ENCODE measurements around the gene FGF21. TPM values are rescaled to one million over a fixed set of nuclear protein-coding genes. Genes with fewer than 3 reads are reported as not detected.

The FGF21 gene
- total RNA-seq, 1 donor from 2014 or later, result not detected

DNA sequence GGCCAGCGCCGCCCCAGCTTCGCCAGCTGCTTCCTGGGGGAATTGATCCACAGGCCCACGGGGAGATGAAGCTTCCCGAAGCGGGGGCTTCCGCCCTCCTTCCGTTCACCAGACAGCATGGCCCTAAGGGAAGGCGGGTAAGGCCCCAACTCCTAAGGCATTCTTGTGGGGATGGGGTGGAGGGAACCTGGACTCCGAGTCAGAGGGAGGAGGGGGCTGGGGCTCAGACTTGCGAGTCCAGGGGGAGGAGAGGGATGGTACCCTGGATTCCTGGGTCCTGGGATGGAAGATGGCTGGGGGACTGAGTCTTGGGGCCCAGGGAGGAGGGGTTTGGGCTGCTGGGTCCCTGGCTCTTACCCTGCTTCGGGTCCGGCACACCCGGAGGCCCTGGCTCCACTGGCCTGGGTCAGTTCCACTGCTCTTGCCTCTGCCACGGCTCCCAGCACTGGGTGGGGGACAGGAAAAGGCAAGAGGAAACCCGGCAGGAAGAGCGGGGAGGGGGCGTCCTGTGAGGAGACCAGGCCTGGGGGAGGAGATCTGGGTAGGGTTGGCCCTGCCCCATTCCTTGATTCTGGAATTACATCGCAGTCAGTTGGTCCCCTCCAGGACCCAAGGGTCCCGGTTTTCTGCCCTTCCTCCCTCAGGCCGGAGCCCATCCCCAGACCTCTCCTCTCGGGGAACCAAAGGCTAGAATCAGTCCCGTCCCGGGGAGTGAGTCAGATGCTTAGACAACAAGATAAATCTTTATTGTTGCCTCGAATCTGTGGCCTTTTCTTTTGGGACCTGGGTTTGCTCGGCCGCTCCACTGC, 15.0 kb upstream of the FGF21 start, which contains the start of gene RASIP1:
TSS of gene RASIP1 (minus strand) at position 447 of the 809 bp plus-strand sequence. CDS start at position 119, 328 bp downstream.
- no peaks in the 10 kb centered on the region for H3K36me3 Mint-ChIP-seq (ENCODE audit: low read depth)
- no peak for DNase-seq (ENCODE audit: low read depth, low spot score)
- peaks cover 37% of the 10 kb centered on the region for H3K27me3 Mint-ChIP-seq (ENCODE audit: low read depth)
- H3K4me1 Mint-ChIP-seq, result peaks cover 15% of the 10 kb centered on the region
- no peak within 1 kb of the TSS for H3K27ac Mint-ChIP-seq (ENCODE audit: unreplicated experiment)
- TF ChIP-seq, protein P1, sequence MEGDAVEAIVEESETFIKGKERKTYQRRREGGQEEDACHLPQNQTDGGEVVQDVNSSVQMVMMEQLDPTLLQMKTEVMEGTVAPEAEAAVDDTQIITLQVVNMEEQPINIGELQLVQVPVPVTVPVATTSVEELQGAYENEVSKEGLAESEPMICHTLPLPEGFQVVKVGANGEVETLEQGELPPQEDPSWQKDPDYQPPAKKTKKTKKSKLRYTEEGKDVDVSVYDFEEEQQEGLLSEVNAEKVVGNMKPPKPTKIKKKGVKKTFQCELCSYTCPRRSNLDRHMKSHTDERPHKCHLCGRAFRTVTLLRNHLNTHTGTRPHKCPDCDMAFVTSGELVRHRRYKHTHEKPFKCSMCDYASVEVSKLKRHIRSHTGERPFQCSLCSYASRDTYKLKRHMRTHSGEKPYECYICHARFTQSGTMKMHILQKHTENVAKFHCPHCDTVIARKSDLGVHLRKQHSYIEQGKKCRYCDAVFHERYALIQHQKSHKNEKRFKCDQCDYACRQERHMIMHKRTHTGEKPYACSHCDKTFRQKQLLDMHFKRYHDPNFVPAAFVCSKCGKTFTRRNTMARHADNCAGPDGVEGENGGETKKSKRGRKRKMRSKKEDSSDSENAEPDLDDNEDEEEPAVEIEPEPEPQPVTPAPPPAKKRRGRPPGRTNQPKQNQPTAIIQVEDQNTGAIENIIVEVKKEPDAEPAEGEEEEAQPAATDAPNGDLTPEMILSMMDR (conservative IDR thresholded peaks at IDR 0.05), result no peak
- no peaks in the 10 kb centered on the region for H3K9me3 Mint-ChIP-seq
- peak within 1 kb of the TSS; percentile 56 for H3K4me3 Mint-ChIP-seq

DNA sequence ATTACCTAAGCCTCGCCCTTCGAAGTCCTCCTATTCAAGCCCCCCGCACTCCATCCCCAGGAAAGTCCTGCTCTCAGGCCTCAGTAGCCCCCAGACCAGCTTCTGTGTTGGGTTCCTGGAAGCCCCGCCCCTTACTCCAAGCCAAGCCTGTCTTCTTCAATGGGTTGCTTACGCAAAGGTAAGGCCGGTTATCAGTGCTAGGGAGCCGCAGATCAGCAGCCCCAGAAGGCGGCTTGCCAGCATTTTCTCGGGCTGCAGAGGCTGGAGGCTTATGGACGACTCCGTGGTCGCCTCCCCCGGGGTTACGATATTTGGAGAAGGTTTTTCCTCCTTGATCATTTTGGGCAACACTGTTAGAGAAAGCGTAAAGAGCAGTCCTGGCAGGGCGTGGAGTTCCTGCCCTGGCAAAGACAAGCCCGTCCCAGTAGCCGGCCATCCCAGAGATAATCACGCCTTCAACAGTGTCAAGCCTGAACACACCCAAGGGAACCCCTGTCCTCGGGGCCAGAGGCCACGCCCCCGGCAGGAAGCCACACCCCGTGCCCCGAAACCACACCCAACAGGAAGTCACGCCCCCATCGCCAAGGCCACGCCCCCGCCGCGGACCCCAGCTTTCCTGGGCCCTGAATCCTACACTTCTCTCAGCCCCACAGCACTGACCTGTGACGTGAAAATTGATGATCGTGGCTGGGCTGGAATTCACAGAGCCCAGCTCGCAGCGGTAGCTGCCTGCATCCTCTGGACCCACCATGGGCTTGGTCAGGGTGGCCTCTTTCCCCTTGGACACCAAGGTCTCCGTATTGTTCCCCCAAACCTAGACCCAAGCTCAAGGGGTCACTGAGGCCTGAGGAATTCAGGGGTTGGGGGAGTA, 14.0 kb upstream of the FGF21 start:
- TF ChIP-seq, protein P1 (conservative IDR thresholded peaks at IDR 0.05), result no peak
- peaks cover 5% of the 10 kb centered on the region for H3K9me3 Mint-ChIP-seq
- no peak for DNase-seq (ENCODE audit: low read depth, low spot score)
- H3K27ac Mint-ChIP-seq (ENCODE audit: unreplicated experiment), result no peak overlapping the region
- peaks cover 3% of the 10 kb centered on the region for H3K36me3 Mint-ChIP-seq (ENCODE audit: low read depth)
- H3K4me3 Mint-ChIP-seq, result peak overlapping the region; percentile 56
- peaks cover 37% of the 10 kb centered on the region for H3K27me3 Mint-ChIP-seq (ENCODE audit: low read depth)
- peaks cover 20% of the 10 kb centered on the region for H3K4me1 Mint-ChIP-seq

DNA sequence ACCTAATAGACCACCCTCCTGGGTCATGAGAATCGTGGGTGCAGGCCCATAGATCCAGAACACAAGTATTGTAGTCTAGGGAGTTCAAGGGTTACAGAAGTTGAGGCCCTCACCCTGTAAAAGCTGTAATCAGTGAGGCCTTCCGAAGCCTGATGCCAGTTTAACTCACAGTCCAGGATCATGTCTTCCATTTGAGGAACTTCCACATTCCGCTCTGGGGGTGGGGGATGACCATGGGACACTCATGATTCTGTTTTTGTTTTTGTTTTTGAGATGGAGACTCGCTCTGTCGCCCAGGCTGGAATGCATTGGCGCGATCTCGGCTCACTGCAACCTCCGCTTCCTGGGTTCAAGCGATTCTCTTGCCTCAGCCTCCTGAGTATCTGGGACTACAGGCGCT, 13.2 kb upstream of the FGF21 start:
- peaks cover 3% of the 10 kb centered on the region for H3K36me3 Mint-ChIP-seq (ENCODE audit: low read depth)
- peaks cover 5% of the 10 kb centered on the region for H3K9me3 Mint-ChIP-seq
- no peak for DNase-seq (ENCODE audit: low read depth, low spot score)
- no peak overlapping the region for H3K4me3 Mint-ChIP-seq
- peaks cover 26% of the 10 kb centered on the region for H3K4me1 Mint-ChIP-seq
- H3K27me3 Mint-ChIP-seq (ENCODE audit: low read depth), result peaks cover 41% of the 10 kb centered on the region
- no peak overlapping the region for H3K27ac Mint-ChIP-seq (ENCODE audit: unreplicated experiment)
- TF ChIP-seq, protein P1 (conservative IDR thresholded peaks at IDR 0.05), result no peak

DNA sequence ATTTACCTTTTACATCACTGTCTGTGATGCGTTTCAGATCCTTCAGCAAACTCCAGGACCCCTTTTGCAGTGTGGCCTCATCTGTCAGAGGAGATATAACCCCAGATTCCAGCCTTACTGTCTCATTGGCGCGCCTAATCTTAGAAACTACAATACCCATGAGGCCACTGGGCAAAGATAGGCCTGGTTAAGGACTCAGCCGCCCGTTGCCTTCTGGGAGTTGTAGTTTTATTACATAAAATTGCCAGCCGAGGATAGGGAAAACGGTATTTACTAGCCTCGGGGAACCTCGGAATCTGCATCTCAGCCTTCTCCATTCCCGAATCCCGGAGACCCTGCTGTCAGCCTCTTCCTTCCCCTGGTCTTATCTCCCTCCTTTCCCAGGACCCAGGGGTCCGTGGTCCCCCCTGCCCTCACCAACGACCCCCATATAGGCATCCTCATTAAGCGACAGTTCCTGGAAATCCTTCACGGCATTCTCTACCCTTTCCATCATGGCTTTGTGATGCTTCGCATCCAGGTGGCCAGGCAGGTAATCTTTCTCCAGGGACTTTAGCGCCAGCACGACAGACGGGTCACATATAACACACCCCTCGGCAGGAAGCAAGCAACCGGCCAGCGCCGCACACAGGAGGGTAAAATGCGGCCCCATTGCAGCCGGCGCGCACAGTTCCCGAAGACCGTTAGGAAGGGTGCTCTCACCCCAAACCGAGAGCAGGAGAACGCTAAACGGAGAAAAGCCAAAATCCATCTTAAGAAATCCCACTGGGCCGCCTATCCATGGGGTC, 9.9 kb upstream of the FGF21 start:
- Mint-ChIP-seq H3K27ac (ENCODE audit: unreplicated experiment) (no peak overlapping the region), H3K4me3 (peak overlapping the region; percentile 74), H3K27me3 (ENCODE audit: low read depth) (peaks cover 36% of the 10 kb centered on the region), H3K4me1 (peaks cover 17% of the 10 kb centered on the region), H3K36me3 (ENCODE audit: low read depth) (peaks cover 3% of the 10 kb centered on the region), H3K9me3 (peaks cover 5% of the 10 kb centered on the region)
- TF ChIP-seq, protein P1 (conservative IDR thresholded peaks at IDR 0.05), result no peak
- peak; percentile 50 for DNase-seq (ENCODE audit: low read depth, low spot score)

DNA sequence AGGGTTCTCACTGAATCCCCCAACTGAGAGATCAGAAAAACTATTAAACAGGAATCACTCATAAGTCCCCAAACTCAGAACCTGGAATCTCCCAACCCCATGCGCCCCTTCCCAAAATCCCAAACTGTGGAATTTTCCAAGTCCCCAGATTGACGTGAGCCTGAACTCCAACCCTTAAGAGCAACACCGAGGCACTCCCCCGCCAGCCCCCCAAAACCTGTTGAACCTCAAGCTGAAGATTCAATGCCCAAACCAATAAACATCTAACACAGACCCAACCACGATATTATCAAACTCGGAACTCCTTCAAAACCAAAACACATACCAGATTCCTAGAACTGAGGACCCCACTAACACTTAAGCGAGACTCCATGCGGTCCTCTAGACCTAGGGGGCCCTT, 9.2 kb upstream of the FGF21 start:
- TF ChIP-seq, protein P1 (conservative IDR thresholded peaks at IDR 0.05), result no peak
- no peak overlapping the region for H3K27ac Mint-ChIP-seq (ENCODE audit: unreplicated experiment)
- DNase-seq (ENCODE audit: low read depth, low spot score), result no peak
- H3K4me1 Mint-ChIP-seq, result peaks cover 17% of the 10 kb centered on the region
- H3K4me3 Mint-ChIP-seq, result no peak overlapping the region
- H3K36me3 Mint-ChIP-seq (ENCODE audit: low read depth), result peaks cover 3% of the 10 kb centered on the region
- H3K9me3 Mint-ChIP-seq, result peaks cover 5% of the 10 kb centered on the region
- peaks cover 38% of the 10 kb centered on the region for H3K27me3 Mint-ChIP-seq (ENCODE audit: low read depth)

All from neural crest cell (in vitro differentiated cells).